T-helper 1 cell treated with Interleukin-12 subunit alpha and Interleukin-12 subunit beta and Interleukin-4 antibody, amounts not matched to agents 30 μg/mL and 1 μg/mL, for 36 hours (primary cell): ENCODE measurements around the gene LHX2.
A peak's percentile ranks its signal among the peaks of the same experiment; 100 is the strongest.
"Not testable (repeated sequence)": the region's sequence is repeated elsewhere in the genome, so short reads cannot be mapped to it uniquely, and the experiment has no call there.

Source experiments
- H3K27ac Mint-ChIP-seq: one replicate; pipeline ENCODE4 v1.8.0; 2021; ENCODE audit warnings: mild to moderate bottlenecking, mixed read lengths
- H3K27me3 Mint-ChIP-seq: one replicate; pipeline ENCODE4 v1.8.0; 2021; ENCODE audit warnings: low read depth, mixed read lengths
- H3K36me3 Mint-ChIP-seq: one replicate; pipeline ENCODE4 v1.8.0; 2021; ENCODE audit warnings: low read depth, mixed read lengths
- H3K4me1 Mint-ChIP-seq: one replicate; pipeline ENCODE4 v1.8.0; 2021; ENCODE audit warnings: low read depth, mixed read lengths
- H3K4me3 Mint-ChIP-seq: one replicate; pipeline ENCODE4 v1.8.0; 2021; ENCODE audit warnings: mild to moderate bottlenecking, moderate library complexity, mixed read lengths
- H3K9me3 Mint-ChIP-seq: one replicate; pipeline ENCODE4 v1.8.0; 2021; ENCODE audit warnings: mixed read lengths

LHX2 gene, protein sequence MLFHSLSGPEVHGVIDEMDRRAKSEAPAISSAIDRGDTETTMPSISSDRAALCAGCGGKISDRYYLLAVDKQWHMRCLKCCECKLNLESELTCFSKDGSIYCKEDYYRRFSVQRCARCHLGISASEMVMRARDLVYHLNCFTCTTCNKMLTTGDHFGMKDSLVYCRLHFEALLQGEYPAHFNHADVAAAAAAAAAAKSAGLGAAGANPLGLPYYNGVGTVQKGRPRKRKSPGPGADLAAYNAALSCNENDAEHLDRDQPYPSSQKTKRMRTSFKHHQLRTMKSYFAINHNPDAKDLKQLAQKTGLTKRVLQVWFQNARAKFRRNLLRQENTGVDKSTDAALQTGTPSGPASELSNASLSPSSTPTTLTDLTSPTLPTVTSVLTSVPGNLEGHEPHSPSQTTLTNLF

GRCh38 chr9:124011460-124012301 is at the start of gene LHX2:
Gene LHX2 (plus strand): TSS chr9:124011768. CDS start chr9:124012349, 581 bp downstream.
- Mint-ChIP-seq H3K4me3 (peak within 1 kb of the TSS; percentile 5), H3K36me3 (peaks cover 7% of the 10 kb centered on the region), H3K27me3 (peaks cover 69% of the 10 kb centered on the region), H3K27ac (peak within 1 kb of the TSS; percentile 84), H3K4me1 (peaks cover 10% of the 10 kb centered on the region), H3K9me3 (no peaks in the 10 kb centered on the region)

GRCh38 chr9:123964761-123965160 is 46.8 kb upstream of the LHX2 start:
- H3K27me3 Mint-ChIP-seq, result peaks cover 30% of the 10 kb centered on the region
- peaks cover 2% of the 10 kb centered on the region for H3K36me3 Mint-ChIP-seq
- H3K27ac Mint-ChIP-seq, result no peak overlapping the region
- peaks cover 8% of the 10 kb centered on the region for H3K4me1 Mint-ChIP-seq
- no peak overlapping the region for H3K4me3 Mint-ChIP-seq
- no peaks in the 10 kb centered on the region for H3K9me3 Mint-ChIP-seq

DNA sequence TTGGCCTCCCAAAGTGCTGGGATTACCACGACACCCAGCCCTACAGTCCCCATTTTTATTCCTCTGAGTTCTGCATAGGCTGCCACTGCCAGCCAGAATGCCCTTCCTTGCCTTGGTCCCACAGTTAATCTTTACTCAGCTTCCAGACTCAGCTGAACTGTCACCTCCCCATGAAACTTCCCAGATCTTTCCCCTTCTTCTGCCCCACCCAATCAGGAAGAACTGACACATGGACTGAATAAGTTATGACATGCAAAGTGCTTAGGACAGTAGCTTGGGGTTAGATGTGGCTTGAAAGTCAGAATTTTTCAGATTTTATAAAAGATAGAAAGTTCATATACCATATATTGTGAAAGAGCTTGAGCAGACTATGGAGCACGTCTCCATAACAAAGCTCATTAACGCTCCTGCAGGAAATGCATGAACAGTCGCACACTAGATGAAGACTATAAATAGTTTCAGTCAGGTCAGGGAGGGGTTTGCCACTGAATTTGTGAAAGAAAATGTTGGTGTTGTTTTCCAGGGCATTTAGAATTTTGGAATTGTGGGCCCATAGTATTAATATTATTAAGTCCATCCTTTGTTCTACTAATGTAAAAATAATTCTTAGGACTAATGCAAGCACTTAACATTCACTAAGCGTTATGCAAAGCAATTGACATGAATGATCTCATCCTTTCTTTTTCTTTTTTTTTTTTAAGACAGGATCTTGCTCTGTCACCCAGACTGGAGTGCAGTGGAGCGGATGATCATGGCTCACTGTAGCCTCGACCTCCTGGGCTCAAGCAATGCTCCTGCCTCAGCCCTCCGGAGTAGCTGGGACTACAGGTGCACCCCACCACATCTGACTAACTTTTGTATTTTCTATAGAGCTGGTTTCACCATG is 45.5 kb upstream of the LHX2 start:
- no peak overlapping the region for H3K27ac Mint-ChIP-seq
- peaks cover 2% of the 10 kb centered on the region for H3K36me3 Mint-ChIP-seq
- H3K27me3 Mint-ChIP-seq, result peaks cover 23% of the 10 kb centered on the region
- no peak overlapping the region for H3K4me3 Mint-ChIP-seq
- H3K4me1 Mint-ChIP-seq, result peaks cover 8% of the 10 kb centered on the region
- H3K9me3 Mint-ChIP-seq, result no peaks in the 10 kb centered on the region

DNA sequence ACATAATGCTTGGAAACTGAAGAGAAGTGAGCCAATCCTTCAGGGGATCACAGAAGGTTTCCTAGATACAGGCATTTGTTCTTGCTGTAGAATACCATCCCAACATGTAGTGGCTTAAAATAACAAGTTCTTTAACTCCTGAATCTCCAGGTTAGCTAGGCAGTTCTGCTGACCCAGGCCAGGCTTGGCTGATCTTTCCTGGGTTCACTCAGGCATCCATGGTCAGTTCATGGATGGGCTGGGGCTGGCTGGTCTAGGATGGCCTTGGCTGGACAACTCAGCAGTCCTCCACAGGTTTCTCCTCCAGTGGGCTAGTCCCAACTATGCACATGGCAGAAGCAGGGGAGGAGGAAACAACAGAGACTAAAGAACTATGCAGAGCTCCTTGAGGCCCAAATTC is 44.2 kb upstream of the LHX2 start:
- Mint-ChIP-seq H3K27me3 (peaks cover 23% of the 10 kb centered on the region), H3K36me3 (peaks cover 2% of the 10 kb centered on the region), H3K9me3 (no peaks in the 10 kb centered on the region), H3K4me1 (peaks cover 8% of the 10 kb centered on the region), H3K4me3 (no peak overlapping the region), H3K27ac (no peak overlapping the region)

DNA sequence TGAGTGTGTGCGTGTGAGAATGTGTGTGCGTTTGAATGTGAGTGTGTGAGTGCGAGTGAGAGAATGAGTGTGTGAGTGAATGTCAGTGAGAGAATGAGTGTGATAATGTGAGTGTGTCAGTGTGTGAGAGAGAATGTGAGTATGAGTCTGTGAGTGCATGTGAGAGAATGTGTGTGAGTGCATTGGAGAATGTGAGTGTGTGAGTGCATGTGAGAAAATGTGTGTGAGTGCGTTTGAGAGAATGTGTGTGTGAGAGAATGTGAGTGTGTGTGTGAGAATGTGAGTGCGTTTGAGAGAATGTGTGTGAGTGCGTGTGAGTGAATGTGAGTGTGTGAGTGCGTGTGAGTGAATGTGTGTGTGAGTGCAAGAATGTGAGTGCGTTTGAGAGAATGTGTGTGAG is 39.0 kb upstream of the LHX2 start:
- no peak overlapping the region for H3K27ac Mint-ChIP-seq
- H3K36me3 Mint-ChIP-seq, result no peaks in the 10 kb centered on the region
- no peaks in the 10 kb centered on the region for H3K4me1 Mint-ChIP-seq
- H3K27me3 Mint-ChIP-seq, result peaks cover under 1% of the 10 kb centered on the region
- H3K4me3 Mint-ChIP-seq, result no peak overlapping the region
- H3K9me3 Mint-ChIP-seq, result no peaks in the 10 kb centered on the region

GRCh38 chr9:123973590-123974223 is 37.9 kb upstream of the LHX2 start:
- H3K9me3 Mint-ChIP-seq, result no peaks in the 10 kb centered on the region
- no peak overlapping the region for H3K27ac Mint-ChIP-seq
- H3K36me3 Mint-ChIP-seq, result no peaks in the 10 kb centered on the region
- H3K4me3 Mint-ChIP-seq, result no peak overlapping the region
- H3K4me1 Mint-ChIP-seq, result no peaks in the 10 kb centered on the region
- no peaks in the 10 kb centered on the region for H3K27me3 Mint-ChIP-seq

- H3K27ac Mint-ChIP-seq, result no peak overlapping the region
These were observed 37.1 kb upstream of the LHX2 start for GRCh38 chr9:123974471-123974870.

GRCh38 chr9:123975871-123976270 is 35.7 kb upstream of the LHX2 start:
- Mint-ChIP-seq H3K27me3 (peaks cover 5% of the 10 kb centered on the region), H3K9me3 (peaks cover 4% of the 10 kb centered on the region), H3K27ac (no peak overlapping the region), H3K4me3 (no peak overlapping the region), H3K4me1 (no peaks in the 10 kb centered on the region), H3K36me3 (no peaks in the 10 kb centered on the region)

More at GRCh38 chr9:123974471-123974870, 37.1 kb upstream of the LHX2 start:
- Mint-ChIP-seq H3K4me3 (no peak overlapping the region), H3K9me3 (peaks cover 4% of the 10 kb centered on the region), H3K36me3 (no peaks in the 10 kb centered on the region), H3K27me3 (peaks cover 5% of the 10 kb centered on the region), H3K4me1 (no peaks in the 10 kb centered on the region)

- H3K4me3 Mint-ChIP-seq, H3K36me3 Mint-ChIP-seq: not testable (repeated sequence)
These were observed 35.0 kb upstream of the LHX2 start for GRCh38 chr9:123976579-123976978.

GRCh38 chr9:123978981-123979380 is 32.6 kb upstream of the LHX2 start:
- Mint-ChIP-seq H3K4me1 (no peaks in the 10 kb centered on the region), H3K36me3 (no peaks in the 10 kb centered on the region), H3K27me3 (peaks cover 12% of the 10 kb centered on the region), H3K27ac (no peak overlapping the region), H3K9me3 (peaks cover 4% of the 10 kb centered on the region), H3K4me3 (no peak overlapping the region)

More at GRCh38 chr9:123976579-123976978, 35.0 kb upstream of the LHX2 start:
- not testable (repeated sequence) for H3K9me3 Mint-ChIP-seq, H3K27me3 Mint-ChIP-seq, H3K27ac Mint-ChIP-seq, H3K4me1 Mint-ChIP-seq

DNA sequence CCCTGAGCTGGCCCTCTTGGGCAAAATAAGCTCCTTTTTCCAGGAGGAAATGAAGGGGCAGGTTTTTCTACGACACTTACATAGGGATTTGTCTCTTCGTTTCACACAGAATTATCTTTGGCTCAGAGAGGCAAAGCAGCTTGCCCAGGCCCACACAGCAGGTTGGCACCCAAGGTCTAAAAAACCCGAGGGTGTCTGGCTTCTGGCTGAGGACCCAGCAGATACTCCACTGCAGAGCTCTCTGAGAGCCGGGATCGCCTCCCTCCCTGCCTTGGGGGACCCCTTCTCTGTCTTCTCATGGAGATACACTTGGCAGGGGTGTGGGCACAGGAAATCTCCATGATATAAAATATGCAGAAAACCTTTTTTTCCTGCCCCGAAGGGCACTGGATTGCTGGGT is 29.0 kb upstream of the LHX2 start:
- Mint-ChIP-seq H3K9me3 (peaks cover 4% of the 10 kb centered on the region), H3K4me3 (no peak overlapping the region), H3K4me1 (no peaks in the 10 kb centered on the region), H3K36me3 (no peaks in the 10 kb centered on the region), H3K27me3 (peaks cover 24% of the 10 kb centered on the region), H3K27ac (no peak overlapping the region)

GRCh38 chr9:123983047-123983446 is 28.5 kb upstream of the LHX2 start:
- Mint-ChIP-seq H3K27ac (no peak overlapping the region), H3K27me3 (peaks cover 26% of the 10 kb centered on the region), H3K9me3 (peaks cover 4% of the 10 kb centered on the region), H3K36me3 (no peaks in the 10 kb centered on the region), H3K4me1 (no peaks in the 10 kb centered on the region), H3K4me3 (no peak overlapping the region)

DNA sequence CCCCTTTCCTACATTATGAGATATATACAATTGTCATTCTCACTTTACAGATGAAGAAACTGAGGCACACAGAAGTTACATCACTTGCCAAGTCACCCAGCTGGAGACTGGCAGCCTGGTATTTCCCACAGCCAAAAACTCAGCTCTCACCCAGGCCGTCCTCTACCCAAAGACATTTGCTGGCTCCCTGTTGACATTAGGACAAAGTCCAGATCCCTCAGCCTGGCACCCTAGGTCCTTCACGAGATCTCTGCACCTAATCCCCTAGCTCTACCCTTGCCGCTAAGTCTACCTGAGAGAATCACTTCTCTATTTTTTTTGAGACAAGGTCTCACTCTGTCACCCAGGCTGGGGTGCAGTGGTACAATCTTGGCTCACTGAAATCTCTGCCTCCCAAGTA is 26.8 kb upstream of the LHX2 start:
- no peaks in the 10 kb centered on the region for H3K9me3 Mint-ChIP-seq
- H3K4me3 Mint-ChIP-seq, result no peak overlapping the region
- H3K36me3 Mint-ChIP-seq, result no peaks in the 10 kb centered on the region
- peaks cover 24% of the 10 kb centered on the region for H3K27me3 Mint-ChIP-seq
- H3K27ac Mint-ChIP-seq, result no peak overlapping the region
- no peaks in the 10 kb centered on the region for H3K4me1 Mint-ChIP-seq

- Mint-ChIP-seq H3K36me3 (no peaks in the 10 kb centered on the region), H3K27ac (no peak overlapping the region), H3K4me3 (no peak overlapping the region), H3K4me1 (no peaks in the 10 kb centered on the region), H3K9me3 (no peaks in the 10 kb centered on the region), H3K27me3 (peaks cover 33% of the 10 kb centered on the region)
These were observed 25.7 kb upstream of the LHX2 start for GRCh38 chr9:123985869-123986268.
